ENCODE measurements around the gene HK3.

DNA sequence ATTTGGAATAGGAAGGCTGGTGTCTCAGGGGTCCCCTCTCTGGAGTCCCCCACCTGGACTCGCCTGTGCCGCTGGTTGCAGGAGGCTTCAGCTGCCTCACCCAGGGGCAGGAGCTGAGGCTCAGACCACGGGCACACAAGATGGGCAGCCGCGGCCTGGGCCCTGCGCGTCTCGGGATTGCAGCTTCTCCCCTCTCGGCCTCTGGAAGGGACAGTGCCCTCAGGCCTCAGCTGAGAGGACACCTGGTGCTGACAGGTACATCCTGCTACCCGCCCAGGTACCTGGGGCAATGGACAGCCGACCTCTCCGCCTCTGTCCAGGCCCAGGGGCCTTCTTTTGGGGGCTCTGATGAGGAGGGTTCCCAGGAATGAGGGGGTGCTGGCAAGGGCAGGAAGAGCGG, 50.5 kb downstream of the HK3 start:
- TF ChIP-seq, protein P1, sequence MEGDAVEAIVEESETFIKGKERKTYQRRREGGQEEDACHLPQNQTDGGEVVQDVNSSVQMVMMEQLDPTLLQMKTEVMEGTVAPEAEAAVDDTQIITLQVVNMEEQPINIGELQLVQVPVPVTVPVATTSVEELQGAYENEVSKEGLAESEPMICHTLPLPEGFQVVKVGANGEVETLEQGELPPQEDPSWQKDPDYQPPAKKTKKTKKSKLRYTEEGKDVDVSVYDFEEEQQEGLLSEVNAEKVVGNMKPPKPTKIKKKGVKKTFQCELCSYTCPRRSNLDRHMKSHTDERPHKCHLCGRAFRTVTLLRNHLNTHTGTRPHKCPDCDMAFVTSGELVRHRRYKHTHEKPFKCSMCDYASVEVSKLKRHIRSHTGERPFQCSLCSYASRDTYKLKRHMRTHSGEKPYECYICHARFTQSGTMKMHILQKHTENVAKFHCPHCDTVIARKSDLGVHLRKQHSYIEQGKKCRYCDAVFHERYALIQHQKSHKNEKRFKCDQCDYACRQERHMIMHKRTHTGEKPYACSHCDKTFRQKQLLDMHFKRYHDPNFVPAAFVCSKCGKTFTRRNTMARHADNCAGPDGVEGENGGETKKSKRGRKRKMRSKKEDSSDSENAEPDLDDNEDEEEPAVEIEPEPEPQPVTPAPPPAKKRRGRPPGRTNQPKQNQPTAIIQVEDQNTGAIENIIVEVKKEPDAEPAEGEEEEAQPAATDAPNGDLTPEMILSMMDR (IDR thresholded peaks at IDR 0.05; ENCODE audit: borderline replicate concordance, extremely low read depth, low read length, poor library complexity, severe bottlenecking) = no peak
- no peak for TF ChIP-seq EZH2 (IDR thresholded peaks at IDR 0.05; ENCODE audit: borderline replicate concordance, low read depth, low read length, severe bottlenecking)

Measured in DND-41 (cell line).